SU-DHL-6 (cell line): ENCODE data around the gene DNAJB2.

Experiments
- H2AFZ ChIP-seq: fragments of 200-600 bp; sonication (generic); 2 replicates; pipeline ENCODE4 v1.6.1; 2014; ENCODE audit warnings: low read depth, mild to moderate bottlenecking, moderate library complexity, mixed read lengths, antibody characterized with exemption, low read length; ENCODE audit not compliant: severe bottlenecking
- H3F3A ChIP-seq: fragments of 200-600 bp; shearing (Covaris generic); 2 replicates; pipeline ENCODE4 v1.6.0; 2016; ENCODE audit warnings: antibody characterized with exemption, mild to moderate bottlenecking; ENCODE audit not compliant: insufficient read depth
- H3K27ac ChIP-seq: fragments of 200-600 bp; sonication (generic); 2 replicates; pipeline ENCODE4 v1.5.1; 2016; ENCODE audit warnings: low read depth, mild to moderate bottlenecking, low read length, moderate library complexity, mixed read lengths
- H3K27me3 ChIP-seq: fragments of 200-600 bp; sonication (generic), shearing (Covaris generic); 2 replicates; pipeline ENCODE4 v1.6.0; 2014; ENCODE audit warnings: mild to moderate bottlenecking, low read length
- H3K36me3 ChIP-seq: fragments of 200-600 bp; sonication (generic); 2 replicates; pipeline ENCODE4 v1.6.1; 2014; ENCODE audit warnings: mild to moderate bottlenecking, low read length, mixed read lengths
- H3K4me2 ChIP-seq: fragments of 300-600, 200-600 bp; shearing (Covaris generic), sonication (generic); 2 replicates; pipeline ENCODE4 v1.6.0; 2014; ENCODE audit warnings: low read length, low read depth, mild to moderate bottlenecking; ENCODE audit not compliant: poor library complexity, severe bottlenecking
- H3K4me3 ChIP-seq: fragments of 200-600 bp; sonication (generic); 2 replicates; pipeline ENCODE4 v1.5.1; 2014; ENCODE audit warnings: antibody characterized with exemption, low read length, mild to moderate bottlenecking, mixed read lengths; ENCODE audit not compliant: insufficient read depth, poor library complexity, severe bottlenecking
- H3K79me2 ChIP-seq: fragments of 200-600 bp; sonication (generic); 2 replicates; pipeline ENCODE4 v1.6.1; 2014; ENCODE audit warnings: mild to moderate bottlenecking, low read length, moderate library complexity; ENCODE audit not compliant: insufficient read depth
- H3K9ac ChIP-seq: fragments of 200-600 bp; sonication (generic); 2 replicates; pipeline ENCODE4 v1.7.0; 2014; ENCODE audit warnings: mild to moderate bottlenecking, low read length
- H3K9me2 ChIP-seq: fragments of 200-600 bp; sonication (generic); replicated peaks from 2 replicates; pipeline ENCODE4 v1.6.1; 2014; ENCODE audit warnings: low read length; ENCODE audit not compliant: insufficient read depth
- H3K9me3 ChIP-seq: fragments of 200-600 bp; sonication (generic); 2 replicates; pipeline ENCODE4 v1.6.1; 2014; ENCODE audit warnings: low read length, mixed read lengths; ENCODE audit not compliant: insufficient read depth
- H4K20me1 ChIP-seq: fragments of 200-600 bp; sonication (generic); 2 replicates; pipeline ENCODE4 v1.6.1; 2014; ENCODE audit warnings: low read depth, mild to moderate bottlenecking, antibody characterized with exemption, low read length, moderate library complexity, mixed read lengths
- EZH2phosphoT487 ChIP-seq: fragments of 200-600 bp; sonication (generic), shearing (Covaris generic); conservative IDR thresholded peaks from 2 replicates; pipeline ENCODE4 v1.6.1; 2018; ENCODE audit warnings: mild to moderate bottlenecking, antibody characterized with exemption, low read length, moderate library complexity, mixed read lengths
- TF ChIP-seq, protein P1 (sequence below): fragments of 200-600 bp; sonication (generic); IDR thresholded peaks from one replicate; pipeline ENCODE4 v1.5.1; 2017; ENCODE audit warnings: antibody characterized with exemption, mild to moderate bottlenecking, low read length, moderate library complexity; ENCODE audit not compliant: insufficient read depth, poor library complexity, severe bottlenecking

Gene DNAJB2

DNA sequence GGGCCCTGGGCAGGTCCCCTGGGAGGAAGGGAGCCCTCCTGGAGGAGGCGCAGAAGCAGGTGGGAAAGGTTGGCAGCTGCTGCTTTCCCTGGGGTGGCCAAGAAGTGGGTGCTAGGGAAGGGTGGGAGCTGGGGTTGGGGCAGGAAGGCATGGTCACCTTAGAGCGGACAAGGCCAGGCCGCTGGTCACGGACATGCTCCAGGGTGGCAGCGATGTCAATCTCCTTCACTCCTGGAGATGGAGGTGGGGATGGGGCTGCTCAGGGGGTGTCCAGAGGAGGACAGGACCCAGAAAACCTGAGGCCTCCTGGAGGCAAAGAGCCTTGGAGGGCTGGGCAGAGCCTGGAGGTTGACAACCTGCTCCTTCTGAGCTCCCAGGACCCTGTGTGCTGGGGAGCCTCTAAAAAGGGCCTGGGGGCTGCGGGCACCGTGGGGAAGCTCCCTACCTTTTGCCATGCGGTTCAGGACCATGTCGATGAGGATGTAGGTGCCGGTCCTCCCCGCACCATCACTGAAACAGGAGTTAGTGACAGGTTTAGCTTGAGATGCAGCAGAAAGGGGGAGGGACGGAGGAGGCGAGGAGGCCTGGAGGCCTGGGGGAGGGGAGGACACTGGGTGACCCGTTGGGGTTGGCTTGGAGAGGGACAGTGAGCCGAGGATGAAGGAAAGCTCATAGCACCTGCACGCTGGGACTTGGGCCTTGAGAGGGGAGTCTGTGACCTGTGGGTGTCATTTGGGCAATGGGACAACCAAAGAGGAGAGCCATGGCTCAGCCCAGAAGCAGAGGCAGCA is 11.4 kb downstream of the DNAJB2 start:
- no peaks in the 10 kb centered on the region for H4K20me1 ChIP-seq
- no peak for TF ChIP-seq EZH2phosphoT487
- TF ChIP-seq, protein P1, sequence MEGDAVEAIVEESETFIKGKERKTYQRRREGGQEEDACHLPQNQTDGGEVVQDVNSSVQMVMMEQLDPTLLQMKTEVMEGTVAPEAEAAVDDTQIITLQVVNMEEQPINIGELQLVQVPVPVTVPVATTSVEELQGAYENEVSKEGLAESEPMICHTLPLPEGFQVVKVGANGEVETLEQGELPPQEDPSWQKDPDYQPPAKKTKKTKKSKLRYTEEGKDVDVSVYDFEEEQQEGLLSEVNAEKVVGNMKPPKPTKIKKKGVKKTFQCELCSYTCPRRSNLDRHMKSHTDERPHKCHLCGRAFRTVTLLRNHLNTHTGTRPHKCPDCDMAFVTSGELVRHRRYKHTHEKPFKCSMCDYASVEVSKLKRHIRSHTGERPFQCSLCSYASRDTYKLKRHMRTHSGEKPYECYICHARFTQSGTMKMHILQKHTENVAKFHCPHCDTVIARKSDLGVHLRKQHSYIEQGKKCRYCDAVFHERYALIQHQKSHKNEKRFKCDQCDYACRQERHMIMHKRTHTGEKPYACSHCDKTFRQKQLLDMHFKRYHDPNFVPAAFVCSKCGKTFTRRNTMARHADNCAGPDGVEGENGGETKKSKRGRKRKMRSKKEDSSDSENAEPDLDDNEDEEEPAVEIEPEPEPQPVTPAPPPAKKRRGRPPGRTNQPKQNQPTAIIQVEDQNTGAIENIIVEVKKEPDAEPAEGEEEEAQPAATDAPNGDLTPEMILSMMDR = no peak
- H2AFZ ChIP-seq = no peak overlapping the region
- H3K4me2 ChIP-seq = no peak overlapping the region
- H3K27ac ChIP-seq = no peak overlapping the region
- H3K79me2 ChIP-seq = no peaks in the 10 kb centered on the region
- no peaks in the 10 kb centered on the region for H3K27me3 ChIP-seq
- no peaks in the 10 kb centered on the region for H3F3A ChIP-seq
- H3K9me3 ChIP-seq = no peaks in the 10 kb centered on the region
- no peaks in the 10 kb centered on the region for H3K9me2 ChIP-seq
- no peaks in the 10 kb centered on the region for H3K36me3 ChIP-seq
- no peak overlapping the region for H3K4me3 ChIP-seq
- no peak overlapping the region for H3K9ac ChIP-seq

DNA sequence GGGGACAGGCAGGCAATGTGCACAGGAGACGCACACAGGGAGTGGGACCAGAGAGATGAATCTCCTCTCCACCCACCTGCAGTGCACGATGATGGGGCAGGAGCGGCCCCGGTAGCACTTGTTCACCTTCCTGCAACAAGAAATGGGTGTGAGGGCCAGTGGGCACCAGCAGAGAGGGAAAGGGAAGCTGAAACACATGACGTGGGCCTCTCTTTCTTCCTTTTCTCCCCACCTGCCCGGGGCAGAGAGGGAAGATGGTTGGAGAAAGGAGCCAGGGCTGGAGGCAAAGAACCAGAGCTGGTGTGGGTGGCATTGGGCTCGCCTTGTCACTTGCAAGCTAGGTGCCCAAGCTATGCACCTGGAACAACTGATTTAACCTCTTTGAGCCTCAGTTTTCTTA is 12.2 kb downstream of the DNAJB2 start:
- Histone ChIP-seq H3K27ac (no peak overlapping the region), H3K9ac (no peak overlapping the region), H3K4me3 (no peak overlapping the region), H3K27me3 (no peaks in the 10 kb centered on the region), H3K9me2 (no peaks in the 10 kb centered on the region), H3K36me3 (no peaks in the 10 kb centered on the region), H3K79me2 (no peaks in the 10 kb centered on the region), H3F3A (no peaks in the 10 kb centered on the region), H4K20me1 (no peaks in the 10 kb centered on the region), H3K9me3 (no peaks in the 10 kb centered on the region), H3K4me2 (no peak overlapping the region), H2AFZ (no peak overlapping the region)
- TF ChIP-seq EZH2phosphoT487 = no peak
- TF ChIP-seq, protein P1 = no peak

DNA sequence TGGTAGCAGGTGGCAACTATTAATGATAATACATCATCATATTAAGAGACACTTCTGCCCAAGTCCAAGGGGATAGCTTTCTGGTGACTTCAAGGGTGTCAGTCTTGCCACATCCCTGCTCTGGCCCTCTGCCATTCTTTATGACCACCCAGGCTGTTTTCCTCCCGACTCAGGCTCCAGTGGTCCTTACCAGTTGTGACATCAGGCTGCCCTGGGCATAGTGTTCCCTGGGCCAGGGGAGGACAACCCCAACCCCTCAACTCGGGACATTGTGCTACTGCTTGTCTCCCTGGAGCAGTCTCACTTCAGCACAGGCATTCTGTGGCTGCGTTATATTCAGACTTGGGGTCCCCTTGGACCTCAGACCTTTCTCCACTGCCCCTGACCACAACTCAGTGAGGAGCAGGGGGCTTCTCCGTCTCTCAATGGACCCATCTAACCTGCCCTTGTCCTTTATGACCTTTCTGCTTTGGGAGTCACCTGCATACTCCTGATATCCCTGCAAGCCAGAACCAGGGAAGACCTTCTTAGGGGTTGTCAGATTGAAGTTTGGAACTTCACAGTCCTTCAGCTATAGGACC is 12.8 kb downstream of the DNAJB2 start:
- Histone ChIP-seq H3K79me2 (no peaks in the 10 kb centered on the region), H3K27ac (no peak overlapping the region), H2AFZ (no peak overlapping the region), H3K9ac (no peak overlapping the region), H3K9me2 (no peaks in the 10 kb centered on the region), H3K4me3 (no peak overlapping the region), H4K20me1 (no peaks in the 10 kb centered on the region), H3K36me3 (no peaks in the 10 kb centered on the region), H3K9me3 (no peaks in the 10 kb centered on the region), H3K27me3 (no peaks in the 10 kb centered on the region), H3F3A (no peaks in the 10 kb centered on the region), H3K4me2 (no peak overlapping the region)
- TF ChIP-seq EZH2phosphoT487 = no peak
- TF ChIP-seq, protein P1 = no peak
